ENCODE data around the gene TRNP1. TPM values are rescaled to one million over a fixed set of nuclear protein-coding genes. Genes with fewer than 3 reads are reported as not detected.

The TRNP1 gene
- polyA plus RNA-seq, 3 donors, result 0.55 to 2.8 (median 0.92) TPM

DNA sequence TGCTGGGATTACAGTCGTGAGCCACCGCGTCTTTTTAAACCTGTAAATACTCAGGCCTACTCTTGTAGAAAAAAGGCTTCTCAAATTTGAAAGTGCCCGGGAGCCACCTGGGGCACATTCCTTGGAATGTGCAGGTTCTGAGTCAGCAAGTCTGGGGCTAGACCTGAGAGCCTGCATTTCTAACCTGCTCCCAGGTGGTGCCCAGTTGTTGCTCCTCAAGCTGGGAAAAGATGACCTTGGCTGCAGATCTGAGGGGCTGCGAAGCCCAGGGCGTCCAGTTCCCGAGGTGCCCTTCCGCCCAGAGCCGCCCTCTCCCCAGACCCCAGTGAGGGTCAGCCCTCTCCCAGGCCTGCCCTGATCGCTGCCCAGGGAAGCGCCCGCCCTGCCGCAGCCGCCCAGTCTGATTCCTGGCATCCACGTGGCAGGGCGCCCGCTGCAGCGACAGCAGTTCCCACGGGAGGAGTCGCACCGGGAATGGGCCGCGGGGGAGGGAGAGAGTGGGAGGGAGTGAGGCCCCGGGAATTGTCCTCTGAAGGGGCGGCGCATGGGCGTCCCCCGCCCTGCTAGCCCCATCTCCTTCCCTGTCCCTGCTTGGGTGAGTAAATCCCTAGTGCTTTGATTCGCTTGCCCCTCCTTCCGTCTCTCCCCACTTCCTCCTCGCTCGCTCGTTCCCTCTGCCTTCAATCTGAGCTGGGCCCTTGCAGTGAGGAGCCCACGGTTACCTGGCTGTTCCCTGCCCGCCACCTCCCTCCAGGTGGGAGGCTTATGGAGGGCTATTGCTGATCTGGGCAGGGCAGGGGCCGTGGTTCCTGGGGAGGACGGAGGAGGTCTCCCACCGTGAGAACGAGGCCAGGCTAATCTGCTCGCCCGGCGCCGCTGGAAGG is 38.0 kb downstream of the TRNP1 start:
- 48% methylated on average over 28 of the region's 43 CpGs for WGBS (ENCODE audit: insufficient coverage)
- Histone ChIP-seq H3K4me1 (ENCODE audit: control insufficient read depth in 1 of 2, insufficient read depth in 2 of 2, low read length in 2 of 2) (peaks cover 9 to 10% of the 10 kb centered on the region in 2 donors), H4K20me1 (ENCODE audit: insufficient read depth, low read length) (no peaks in the 10 kb centered on the region), H3K9ac (ENCODE audit: insufficient read depth, low read length, poor library complexity, severe bottlenecking) (peak overlapping the region; percentile 51), H3K27ac (ENCODE audit: low read depth in 1 of 2, low read length in 2 of 2) (no peak overlapping the region), H3K79me2 (ENCODE audit: insufficient read depth, low read length) (no peaks in the 10 kb centered on the region), H3K36me3 (replicated peaks in 1 of 2; ENCODE audit: control insufficient read depth in 1 of 2, insufficient read depth in 2 of 2, low read length in 2 of 2) (no peaks in the 10 kb centered on the region), H2AFZ (ENCODE audit: insufficient read depth, low read depth, low read length, poor library complexity, severe bottlenecking) (peak overlapping the region; percentile 96), H3K4me3 (replicated peaks in 1 of 3; ENCODE audit: low read depth in 2 of 3, low read length in 3 of 3) (peak overlapping the region; percentile 20 to 70 (median 23)), H3K27me3 (ENCODE audit: control insufficient read depth in 2 of 2, insufficient read depth in 2 of 2, low read length in 2 of 2) (no peaks in the 10 kb centered on the region), H3K4me2 (replicated peaks; ENCODE audit: extremely low read depth, low read length, poor library complexity, severe bottlenecking) (peak overlapping the region; percentile 81), H3K9me3 (replicated peaks in 1 of 2; ENCODE audit: control insufficient read depth in 1 of 2, insufficient read depth in 1 of 2, low read length in 2 of 2) (no peaks in the 10 kb centered on the region)
- intact Hi-C loops (cut with micrococcal nuclease), result loop anchor here in 1 of 2 donors (5.0 kb wide), 1 partner anchor 34 kb away; no protein-coding TSS in a partner anchor
- Mint-ChIP-seq H3K27ac (peak overlapping the region in 1 of 7 donors; percentile 13), H3K9me3 (no peaks in the 10 kb centered on the region), H3K27me3 (ENCODE audit: low read depth in 3 of 3) (peaks cover 0 to 11% (median 2%) of the 10 kb centered on the region in 3 donors), H3K4me1 (peaks cover 10% of the 10 kb centered on the region), H3K36me3 (no peaks in the 10 kb centered on the region), H3K4me3 (peak overlapping the region; percentile 64 to 68)
- peak; percentile 30 to 49 (median 49) for DNase-seq
- TF ChIP-seq, protein P1, sequence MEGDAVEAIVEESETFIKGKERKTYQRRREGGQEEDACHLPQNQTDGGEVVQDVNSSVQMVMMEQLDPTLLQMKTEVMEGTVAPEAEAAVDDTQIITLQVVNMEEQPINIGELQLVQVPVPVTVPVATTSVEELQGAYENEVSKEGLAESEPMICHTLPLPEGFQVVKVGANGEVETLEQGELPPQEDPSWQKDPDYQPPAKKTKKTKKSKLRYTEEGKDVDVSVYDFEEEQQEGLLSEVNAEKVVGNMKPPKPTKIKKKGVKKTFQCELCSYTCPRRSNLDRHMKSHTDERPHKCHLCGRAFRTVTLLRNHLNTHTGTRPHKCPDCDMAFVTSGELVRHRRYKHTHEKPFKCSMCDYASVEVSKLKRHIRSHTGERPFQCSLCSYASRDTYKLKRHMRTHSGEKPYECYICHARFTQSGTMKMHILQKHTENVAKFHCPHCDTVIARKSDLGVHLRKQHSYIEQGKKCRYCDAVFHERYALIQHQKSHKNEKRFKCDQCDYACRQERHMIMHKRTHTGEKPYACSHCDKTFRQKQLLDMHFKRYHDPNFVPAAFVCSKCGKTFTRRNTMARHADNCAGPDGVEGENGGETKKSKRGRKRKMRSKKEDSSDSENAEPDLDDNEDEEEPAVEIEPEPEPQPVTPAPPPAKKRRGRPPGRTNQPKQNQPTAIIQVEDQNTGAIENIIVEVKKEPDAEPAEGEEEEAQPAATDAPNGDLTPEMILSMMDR (IDR thresholded peaks at IDR 0.05), result no peak

DNA sequence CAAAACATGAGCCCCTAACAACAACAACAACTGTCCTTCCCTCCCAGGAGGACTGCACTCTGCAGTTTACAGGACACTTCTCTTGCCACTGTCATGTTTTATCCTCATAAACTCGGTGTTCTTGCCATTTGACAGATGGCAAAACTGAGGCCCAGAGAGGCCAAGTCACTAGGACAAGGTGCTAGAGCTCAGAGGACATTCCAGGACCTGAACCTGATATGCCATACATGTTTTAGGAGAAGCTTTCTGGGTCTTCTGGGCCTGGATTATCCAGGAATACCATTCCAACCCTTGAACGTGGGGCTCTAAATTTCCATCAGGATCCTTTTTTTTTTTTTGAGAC is 38.6 kb downstream of the TRNP1 start:
- Mint-ChIP-seq H3K27ac (no peak overlapping the region), H3K4me3 (peak overlapping the region in 1 of 2 donors; percentile 68), H3K27me3 (ENCODE audit: low read depth in 3 of 3) (peaks cover 0 to 11% (median 2%) of the 10 kb centered on the region in 3 donors), H3K36me3 (no peaks in the 10 kb centered on the region), H3K4me1 (peaks cover 10% of the 10 kb centered on the region), H3K9me3 (no peaks in the 10 kb centered on the region)
- no peak for DNase-seq
- H3K27me3 ChIP-seq (ENCODE audit: control insufficient read depth in 2 of 2, insufficient read depth in 2 of 2, low read length in 2 of 2), result no peaks in the 10 kb centered on the region
- intact Hi-C loops (cut with micrococcal nuclease), result loop anchor here in 1 of 2 donors (5.0 kb wide), 1 partner anchor 35 kb away; no protein-coding TSS in a partner anchor
- no peaks in the 10 kb centered on the region for H4K20me1 ChIP-seq (ENCODE audit: insufficient read depth, low read length)
- peak overlapping the region; percentile 81 for H3K4me2 ChIP-seq (replicated peaks; ENCODE audit: extremely low read depth, low read length, poor library complexity, severe bottlenecking)
- no peaks in the 10 kb centered on the region for H3K79me2 ChIP-seq (ENCODE audit: insufficient read depth, low read length)
- TF ChIP-seq, protein P1 (IDR thresholded peaks at IDR 0.05), result no peak
- no peaks in the 10 kb centered on the region for H3K36me3 ChIP-seq (replicated peaks in 1 of 2; ENCODE audit: control insufficient read depth in 1 of 2, insufficient read depth in 2 of 2, low read length in 2 of 2)
- no peak overlapping the region for H3K27ac ChIP-seq (ENCODE audit: low read depth in 1 of 2, low read length in 2 of 2)
- no peaks in the 10 kb centered on the region for H3K9me3 ChIP-seq (replicated peaks in 1 of 2; ENCODE audit: control insufficient read depth in 1 of 2, insufficient read depth in 1 of 2, low read length in 2 of 2)
- H3K4me3 ChIP-seq (replicated peaks in 1 of 3; ENCODE audit: low read depth in 2 of 3, low read length in 3 of 3), result peak overlapping the region in 1 of 3 experiments; percentile 70
- 79% methylated on average over 2 of the region's 2 CpGs for WGBS (ENCODE audit: insufficient coverage)
- H3K9ac ChIP-seq (ENCODE audit: insufficient read depth, low read length, poor library complexity, severe bottlenecking), result peak overlapping the region; percentile 51
- H2AFZ ChIP-seq (ENCODE audit: insufficient read depth, low read depth, low read length, poor library complexity, severe bottlenecking), result peak overlapping the region; percentile 96
- peaks cover 9 to 10% of the 10 kb centered on the region in 2 donors for H3K4me1 ChIP-seq (ENCODE audit: control insufficient read depth in 1 of 2, insufficient read depth in 2 of 2, low read length in 2 of 2)
